RWPE2 (cell line): ENCODE results near the gene GNAI3.

Experiments used
- ATAC-seq: fragments of 200-7000 bp; cut with Tn5 transposase; 3 replicates; pipeline ENCODE4 v1.9.1; 2021; ENCODE audit warnings: low read depth
- DNase-seq: peaks from one replicate; pipeline ENCODE4 v3.0.0-alpha.2; 2020; ENCODE audit warnings: low spot score
- H3K27ac ChIP-seq: fragments of 450-650 bp; 2 replicates; pipeline ENCODE4 v1.5.1; 2017; ENCODE audit warnings: mild to moderate bottlenecking; ENCODE audit not compliant: poor library complexity, severe bottlenecking
- H3K27me3 ChIP-seq: fragments of 250-450 bp; sonication (Bioruptor Pico); 2 replicates; pipeline ENCODE4 v1.5.1; 2021; ENCODE audit warnings: mild to moderate bottlenecking, moderate library complexity; ENCODE audit not compliant: insufficient read depth, poor library complexity, severe bottlenecking
- H3K36me3 ChIP-seq: fragments of 250-450 bp; sonication (Bioruptor Pico); 2 replicates; pipeline ENCODE4 v1.5.1; 2020; ENCODE audit warnings: low read depth, mild to moderate bottlenecking, moderate library complexity
- H3K4me1 ChIP-seq: fragments of 250-450 bp; sonication (Bioruptor Pico); 2 replicates; pipeline ENCODE4 v1.5.1; 2021; ENCODE audit warnings: mild to moderate bottlenecking, moderate library complexity; ENCODE audit not compliant: insufficient read depth, poor library complexity, severe bottlenecking
- H3K4me3 ChIP-seq: fragments of 250-450 bp; sonication (Bioruptor Pico); 2 replicates; pipeline ENCODE4 v1.5.1; 2021; ENCODE audit warnings: mild to moderate bottlenecking, moderate library complexity; ENCODE audit not compliant: severe bottlenecking
- H3K9me3 ChIP-seq: fragments of 250-450 bp; sonication (Bioruptor Pico); 2 replicates; pipeline ENCODE4 v1.5.1; 2021; ENCODE audit warnings: mild to moderate bottlenecking, moderate library complexity; ENCODE audit not compliant: severe bottlenecking
- TF ChIP-seq, protein P1 (sequence below): fragments of 450-650 bp; IDR thresholded peaks from one replicate; pipeline ENCODE4 v1.5.1; 2017; ENCODE audit warnings: mild to moderate bottlenecking, moderate library complexity; ENCODE audit not compliant: poor library complexity, severe bottlenecking

Gene GNAI3

GRCh38 chr1:109620841-109621286 is 72.4 kb downstream of the GNAI3 start:
- peak overlapping the region; percentile 82 for H3K27ac ChIP-seq
- TF ChIP-seq, protein P1, sequence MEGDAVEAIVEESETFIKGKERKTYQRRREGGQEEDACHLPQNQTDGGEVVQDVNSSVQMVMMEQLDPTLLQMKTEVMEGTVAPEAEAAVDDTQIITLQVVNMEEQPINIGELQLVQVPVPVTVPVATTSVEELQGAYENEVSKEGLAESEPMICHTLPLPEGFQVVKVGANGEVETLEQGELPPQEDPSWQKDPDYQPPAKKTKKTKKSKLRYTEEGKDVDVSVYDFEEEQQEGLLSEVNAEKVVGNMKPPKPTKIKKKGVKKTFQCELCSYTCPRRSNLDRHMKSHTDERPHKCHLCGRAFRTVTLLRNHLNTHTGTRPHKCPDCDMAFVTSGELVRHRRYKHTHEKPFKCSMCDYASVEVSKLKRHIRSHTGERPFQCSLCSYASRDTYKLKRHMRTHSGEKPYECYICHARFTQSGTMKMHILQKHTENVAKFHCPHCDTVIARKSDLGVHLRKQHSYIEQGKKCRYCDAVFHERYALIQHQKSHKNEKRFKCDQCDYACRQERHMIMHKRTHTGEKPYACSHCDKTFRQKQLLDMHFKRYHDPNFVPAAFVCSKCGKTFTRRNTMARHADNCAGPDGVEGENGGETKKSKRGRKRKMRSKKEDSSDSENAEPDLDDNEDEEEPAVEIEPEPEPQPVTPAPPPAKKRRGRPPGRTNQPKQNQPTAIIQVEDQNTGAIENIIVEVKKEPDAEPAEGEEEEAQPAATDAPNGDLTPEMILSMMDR, result no peak
- peaks cover 5% of the 10 kb centered on the region for H3K4me1 ChIP-seq
- ATAC-seq (peak; percentile 80), DNase-seq (peak; percentile 95)
- H3K9me3 ChIP-seq, result no peaks in the 10 kb centered on the region
- no peaks in the 10 kb centered on the region for H3K27me3 ChIP-seq
- no peaks in the 10 kb centered on the region for H3K36me3 ChIP-seq
- peak overlapping the region; percentile 56 for H3K4me3 ChIP-seq

DNA sequence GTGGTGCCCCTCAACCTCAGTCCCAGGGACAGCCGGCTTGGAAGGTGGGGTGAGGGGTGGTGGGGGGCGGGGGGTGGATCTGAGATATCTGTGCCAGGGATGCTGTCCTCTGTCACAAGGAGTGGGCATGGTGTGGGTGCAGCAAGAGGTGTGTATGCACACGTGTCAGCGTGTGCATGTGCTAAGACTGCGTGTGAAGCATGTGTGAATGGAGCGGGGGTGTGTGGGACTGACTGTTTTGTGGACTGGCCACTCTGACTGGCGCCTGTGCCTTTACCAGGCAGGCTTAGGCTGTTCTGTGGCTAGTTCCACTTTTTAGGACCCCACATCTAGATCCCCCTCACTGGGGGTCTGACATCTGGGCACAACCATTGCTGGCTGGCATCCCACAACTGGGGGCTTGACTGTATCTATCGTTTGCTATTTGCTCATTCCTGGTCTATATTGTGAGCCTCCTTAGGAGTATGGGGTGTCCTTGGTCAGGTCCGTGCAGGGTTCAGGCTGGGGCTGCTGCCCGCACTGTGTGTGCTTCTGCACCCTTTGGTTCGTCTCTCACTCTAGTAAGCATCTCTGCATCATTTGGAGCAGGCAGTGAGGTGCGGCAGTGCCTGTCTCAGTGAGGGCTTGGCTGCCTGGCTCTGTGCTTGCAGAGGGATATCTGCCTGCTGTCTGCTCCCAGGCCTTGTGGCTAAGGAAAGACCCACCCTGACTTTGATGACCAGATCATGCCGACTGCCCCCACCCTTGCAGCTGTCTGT is 73.1 kb downstream of the GNAI3 start:
- TF ChIP-seq, protein P1, result no peak
- no peak for DNase-seq
- Histone ChIP-seq H3K27me3 (no peaks in the 10 kb centered on the region), H3K9me3 (no peaks in the 10 kb centered on the region), H3K4me3 (peak overlapping the region; percentile 56), H3K4me1 (peaks cover 5% of the 10 kb centered on the region), H3K36me3 (no peaks in the 10 kb centered on the region), H3K27ac (peak overlapping the region; percentile 82)
- ATAC-seq, result no peak

GRCh38 chr1:109622137-109622892 is 73.9 kb downstream of the GNAI3 start:
- TF ChIP-seq, protein P1, result no peak
- no peak for DNase-seq
- no peak overlapping the region for H3K27ac ChIP-seq

GRCh38 chr1:109622895-109623294 is 74.5 kb downstream of the GNAI3 start:
- Histone ChIP-seq H3K27ac (no peak overlapping the region), H3K4me1 (no peaks in the 10 kb centered on the region), H3K36me3 (no peaks in the 10 kb centered on the region), H3K9me3 (no peaks in the 10 kb centered on the region), H3K4me3 (no peak overlapping the region), H3K27me3 (no peaks in the 10 kb centered on the region)
- TF ChIP-seq, protein P1, result no peak
- DNase-seq (no peak), ATAC-seq (no peak)

More at GRCh38 chr1:109622137-109622892, 73.9 kb downstream of the GNAI3 start:
- Histone ChIP-seq H3K4me1 (peaks cover 5% of the 10 kb centered on the region), H3K9me3 (no peaks in the 10 kb centered on the region), H3K36me3 (no peaks in the 10 kb centered on the region), H3K4me3 (no peak overlapping the region), H3K27me3 (no peaks in the 10 kb centered on the region)
- no peak for ATAC-seq
